ENCODE data around the gene KRTAP9-3. TPM values are rescaled to one million over a fixed set of nuclear protein-coding genes. Genes with fewer than 3 reads are reported as not detected.

The KRTAP9-3 gene
- total and polyA plus RNA-seq, 10 of the 15 experiments (the other 5 are each of a cell fraction or from before 2014, with no cell fraction given), result not detected

GRCh38 chr17:41231731-41232130 is 518 bp upstream of the KRTAP9-3 start:
- no peaks in the 10 kb centered on the region for H3K36me3 ChIP-seq (ENCODE audit: control insufficient read depth in 2 of 2, insufficient read depth in 2 of 2, low read length in 1 of 2)
- H3K27me3 ChIP-seq (replicated peaks in 1 of 2; ENCODE audit: control insufficient read depth in 2 of 2, insufficient read depth in 2 of 2, low read length in 1 of 2), result peaks cover 0 to 3% of the 10 kb centered on the region in 2 experiments; a peak in 1 of 4 replicates
- in situ Hi-C loops (cut with MboI) (no loop called here), intact Hi-C loops (cut with micrococcal nuclease; ENCODE audit: unreplicated experiment) (no loop called here)
- FAIRE-seq (no peak), ATAC-seq (no peak), DNase-seq (ENCODE audit: low read depth, low spot score) (no peak)
- ChIA-PET SMC1A (ENCODE audit: uncharacterized antibody, unreplicated experiment) (no interaction called here), CTCF (no interaction called here), POLR2A (no interaction called here), RAD21 (ENCODE audit: unreplicated experiment) (no interaction called here)
- H2AFZ ChIP-seq (ENCODE audit: control insufficient read depth, low read depth, low read length), result no peak overlapping the region
- no TSS peak for BruUV-seq (replicated peaks)
- no peak overlapping the region for H3K4me2 ChIP-seq (ENCODE audit: control insufficient read depth, insufficient read depth)
- no peak overlapping the region for H3K27ac ChIP-seq (ENCODE audit: control insufficient read depth, insufficient read depth)
- no peaks in the 10 kb centered on the region for H3K79me2 ChIP-seq (ENCODE audit: control insufficient read depth, insufficient read depth, low read length)
- no peaks in the 10 kb centered on the region for H3K4me1 ChIP-seq (ENCODE audit: control insufficient read depth, insufficient read depth, low read length)
- no peaks in the 10 kb centered on the region for H4K20me1 ChIP-seq (ENCODE audit: control insufficient read depth, insufficient read depth)
- H3K4me3 ChIP-seq, result no peak overlapping the region
- H3K9me3 ChIP-seq (replicated peaks; ENCODE audit: control insufficient read depth, insufficient read depth, low read length), result no peaks in the 10 kb centered on the region
- H3K9ac ChIP-seq (ENCODE audit: control insufficient read depth, insufficient read depth, low read length), result no peak overlapping the region
- 46% methylated on average over 6 of the region's 6 CpGs for WGBS (ENCODE audit: insufficient coverage, insufficient replicate concordance, low lambda C conversion rate, missing lambda C conversion rate)
- TF ChIP-seq SMARCA5 (IDR thresholded peaks at IDR 0.05) (no peak), ZSCAN29 (IDR thresholded peaks at IDR 0.05) (no peak), IRF3 (IDR thresholded peaks at IDR 0.05) (no peak), SMC3 (IDR thresholded peaks at IDR 0.05; ENCODE audit: borderline replicate concordance, low read length) (no peak), MXI1 (IDR thresholded peaks at IDR 0.05; ENCODE audit: low read depth, low read length) (no peak), ATF3 (IDR thresholded peaks at IDR 0.05; ENCODE audit: borderline replicate concordance, extremely low read depth, low read depth, low read length) (no peak), SIX5 (IDR thresholded peaks at IDR 0.05; ENCODE audit: low read depth, low read length, severe bottlenecking) (no peak), CBX3 (IDR thresholded peaks at IDR 0.05; ENCODE audit: borderline replicate concordance, low read depth) (no peak), SKIL (IDR thresholded peaks at IDR 0.05; ENCODE audit: low read depth, poor library complexity, severe bottlenecking) (no peak), ELK1 (IDR thresholded peaks at IDR 0.05; ENCODE audit: low read depth, low read length) (no peak), BCLAF1 (IDR thresholded peaks at IDR 0.05) (no peak), IRF5 (IDR thresholded peaks at IDR 0.05; ENCODE audit: borderline replicate concordance) (no peak), EP300 (IDR thresholded peaks at IDR 0.05; ENCODE audit: borderline replicate concordance in 1 of 2, control insufficient read depth in 1 of 2, low read depth in 2 of 2, low read length in 2 of 2) (no peak), STAT3 (IDR thresholded peaks at IDR 0.05; ENCODE audit: low read depth, low read length) (no peak), SMAD1 (IDR thresholded peaks at IDR 0.05; ENCODE audit: low read depth, partially characterized antibody) (no peak), PAX5 (IDR thresholded peaks at IDR 0.05; ENCODE audit: borderline replicate concordance, low read depth, low read length) (no peak)
